Measurements from ENCODE around the gene DENND1A. TPM values are rescaled to one million over a fixed set of nuclear protein-coding genes. Genes with fewer than 3 reads are reported as not detected.

Gene DENND1A
- total and polyA plus RNA-seq, 4 donors, result 7.9 to 22.0 (median 13.9) TPM

GRCh38 chr9:123478967-123479602 is 450.8 kb downstream of the DENND1A start (continued):
- TF ChIP-seq CTCF (IDR thresholded peaks at IDR 0.05; ENCODE audit: low read depth, low read length, missing input control), result no peak
- TF ChIP-seq, protein P1, sequence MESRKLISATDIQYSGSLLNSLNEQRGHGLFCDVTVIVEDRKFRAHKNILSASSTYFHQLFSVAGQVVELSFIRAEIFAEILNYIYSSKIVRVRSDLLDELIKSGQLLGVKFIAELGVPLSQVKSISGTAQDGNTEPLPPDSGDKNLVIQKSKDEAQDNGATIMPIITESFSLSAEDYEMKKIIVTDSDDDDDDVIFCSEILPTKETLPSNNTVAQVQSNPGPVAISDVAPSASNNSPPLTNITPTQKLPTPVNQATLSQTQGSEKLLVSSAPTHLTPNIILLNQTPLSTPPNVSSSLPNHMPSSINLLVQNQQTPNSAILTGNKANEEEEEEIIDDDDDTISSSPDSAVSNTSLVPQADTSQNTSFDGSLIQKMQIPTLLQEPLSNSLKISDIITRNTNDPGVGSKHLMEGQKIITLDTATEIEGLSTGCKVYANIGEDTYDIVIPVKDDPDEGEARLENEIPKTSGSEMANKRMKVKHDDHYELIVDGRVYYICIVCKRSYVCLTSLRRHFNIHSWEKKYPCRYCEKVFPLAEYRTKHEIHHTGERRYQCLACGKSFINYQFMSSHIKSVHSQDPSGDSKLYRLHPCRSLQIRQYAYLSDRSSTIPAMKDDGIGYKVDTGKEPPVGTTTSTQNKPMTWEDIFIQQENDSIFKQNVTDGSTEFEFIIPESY (IDR thresholded peaks at IDR 0.05), result peak; percentile 83
- peak; percentile 87 for TF ChIP-seq NR2F2 (IDR thresholded peaks at IDR 0.05)
- no peak for TF ChIP-seq FOXA1 (IDR thresholded peaks at IDR 0.05)
- TF ChIP-seq FOXA2 (IDR thresholded peaks at IDR 0.05), result no peak
- TF ChIP-seq TAF1 (conservative IDR thresholded peaks at IDR 0.05), result no peak
- peak; percentile 94 for TF ChIP-seq HNF4G (IDR thresholded peaks at IDR 0.05)
- TF ChIP-seq HNF4A (conservative IDR thresholded peaks at IDR 0.05), result peak; percentile 97 to 99

GRCh38 chr9:123478160-123478559 is 451.8 kb downstream of the DENND1A start:
- Histone ChIP-seq H3K27me3 (ENCODE audit: control insufficient read depth in 4 of 4, insufficient read depth in 4 of 4, low read length in 3 of 4) (no peaks in the 10 kb centered on the region), H3K4me3 (ENCODE audit: low read depth in 1 of 3, low read length in 3 of 3) (no peak overlapping the region), H3K4me1 (ENCODE audit: control insufficient read depth in 4 of 4, insufficient read depth in 4 of 4, low read length in 3 of 4) (peaks cover 8 to 35% (median 27%) of the 10 kb centered on the region in 4 donors), H3K27ac (ENCODE audit: low read depth in 1 of 2, low read length in 2 of 2) (peak overlapping the region in 1 of 2 donors; percentile 17), H3K36me3 (ENCODE audit: control insufficient read depth in 4 of 4, insufficient read depth in 3 of 4, low read depth in 1 of 4, low read length in 3 of 4) (no peaks in the 10 kb centered on the region), H3K9ac (ENCODE audit: low read depth in 1 of 2, low read length in 2 of 2) (no peak overlapping the region), H3K9me3 (ENCODE audit: control insufficient read depth in 4 of 4, low read length in 3 of 4) (no peaks in the 10 kb centered on the region)
- WGBS, result 87% methylated on average over 6 of the region's 6 CpGs
- no peak for DNase-seq (ENCODE audit: low spot score)
- TF ChIP-seq JUND (IDR thresholded peaks at IDR 0.05) (no peak), NR2F2 (IDR thresholded peaks at IDR 0.05) (no peak), RXRA (IDR thresholded peaks at IDR 0.05) (no peak)

- peaks cover 5 to 37% (median 15%) of the 10 kb centered on the region in 4 donors for H3K4me1 ChIP-seq (ENCODE audit: control insufficient read depth in 4 of 4, insufficient read depth in 4 of 4, low read length in 3 of 4)
- TF ChIP-seq YY1 (IDR thresholded peaks at IDR 0.05) (no peak), GABPA (IDR thresholded peaks at IDR 0.05 in 1 of 2, conservative IDR thresholded peaks at IDR 0.05 in 1 of 2) (no peak), NR2F2 (IDR thresholded peaks at IDR 0.05) (no peak), HNF4G (IDR thresholded peaks at IDR 0.05) (no peak), HNF4A (conservative IDR thresholded peaks at IDR 0.05) (no peak), FOXA2 (IDR thresholded peaks at IDR 0.05) (no peak), MAX (IDR thresholded peaks at IDR 0.05) (no peak), SP1 (IDR thresholded peaks at IDR 0.05) (no peak), RXRA (IDR thresholded peaks at IDR 0.05) (no peak), FOXA1 (IDR thresholded peaks at IDR 0.05) (no peak)
- TF ChIP-seq, protein P2, sequence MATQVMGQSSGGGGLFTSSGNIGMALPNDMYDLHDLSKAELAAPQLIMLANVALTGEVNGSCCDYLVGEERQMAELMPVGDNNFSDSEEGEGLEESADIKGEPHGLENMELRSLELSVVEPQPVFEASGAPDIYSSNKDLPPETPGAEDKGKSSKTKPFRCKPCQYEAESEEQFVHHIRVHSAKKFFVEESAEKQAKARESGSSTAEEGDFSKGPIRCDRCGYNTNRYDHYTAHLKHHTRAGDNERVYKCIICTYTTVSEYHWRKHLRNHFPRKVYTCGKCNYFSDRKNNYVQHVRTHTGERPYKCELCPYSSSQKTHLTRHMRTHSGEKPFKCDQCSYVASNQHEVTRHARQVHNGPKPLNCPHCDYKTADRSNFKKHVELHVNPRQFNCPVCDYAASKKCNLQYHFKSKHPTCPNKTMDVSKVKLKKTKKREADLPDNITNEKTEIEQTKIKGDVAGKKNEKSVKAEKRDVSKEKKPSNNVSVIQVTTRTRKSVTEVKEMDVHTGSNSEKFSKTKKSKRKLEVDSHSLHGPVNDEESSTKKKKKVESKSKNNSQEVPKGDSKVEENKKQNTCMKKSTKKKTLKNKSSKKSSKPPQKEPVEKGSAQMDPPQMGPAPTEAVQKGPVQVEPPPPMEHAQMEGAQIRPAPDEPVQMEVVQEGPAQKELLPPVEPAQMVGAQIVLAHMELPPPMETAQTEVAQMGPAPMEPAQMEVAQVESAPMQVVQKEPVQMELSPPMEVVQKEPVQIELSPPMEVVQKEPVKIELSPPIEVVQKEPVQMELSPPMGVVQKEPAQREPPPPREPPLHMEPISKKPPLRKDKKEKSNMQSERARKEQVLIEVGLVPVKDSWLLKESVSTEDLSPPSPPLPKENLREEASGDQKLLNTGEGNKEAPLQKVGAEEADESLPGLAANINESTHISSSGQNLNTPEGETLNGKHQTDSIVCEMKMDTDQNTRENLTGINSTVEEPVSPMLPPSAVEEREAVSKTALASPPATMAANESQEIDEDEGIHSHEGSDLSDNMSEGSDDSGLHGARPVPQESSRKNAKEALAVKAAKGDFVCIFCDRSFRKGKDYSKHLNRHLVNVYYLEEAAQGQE (IDR thresholded peaks at IDR 0.05), result no peak
- TF ChIP-seq, protein P3, sequence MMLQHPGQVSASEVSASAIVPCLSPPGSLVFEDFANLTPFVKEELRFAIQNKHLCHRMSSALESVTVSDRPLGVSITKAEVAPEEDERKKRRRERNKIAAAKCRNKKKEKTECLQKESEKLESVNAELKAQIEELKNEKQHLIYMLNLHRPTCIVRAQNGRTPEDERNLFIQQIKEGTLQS (IDR thresholded peaks at IDR 0.05), result no peak
- no peak overlapping the region for H3K9ac ChIP-seq (ENCODE audit: low read depth in 1 of 2, low read length in 2 of 2)
- H3K36me3 ChIP-seq (ENCODE audit: control insufficient read depth in 4 of 4, insufficient read depth in 3 of 4, low read depth in 1 of 4, low read length in 3 of 4), result no peaks in the 10 kb centered on the region
- H3K27ac ChIP-seq (ENCODE audit: low read depth in 1 of 2, low read length in 2 of 2), result no peak overlapping the region
- no peaks in the 10 kb centered on the region for H3K27me3 ChIP-seq (ENCODE audit: control insufficient read depth in 4 of 4, insufficient read depth in 4 of 4, low read length in 3 of 4)
- WGBS, result 97% methylated on average over 11 of the region's 11 CpGs
- no peak overlapping the region for H3K4me3 ChIP-seq (ENCODE audit: low read depth in 1 of 3, low read length in 3 of 3)
- DNase-seq (ENCODE audit: low spot score), result no peak
- H3K9me3 ChIP-seq (ENCODE audit: control insufficient read depth in 4 of 4, low read length in 3 of 4), result no peaks in the 10 kb centered on the region
These were observed 454.5 kb downstream of the DENND1A start for GRCh38 chr9:123475407-123475806.
